GM12874 (cell line): Measurements from ENCODE around the gene HHIP.

ENCODE experiments used
- CTCF ChIP-seq: IDR thresholded peaks from 2 replicates; pipeline ENCODE4 v1.5.1; 2011; ENCODE audit warnings: low read depth, mild to moderate bottlenecking, control low read depth, low read length, moderate library complexity; ENCODE audit not compliant: insufficient read depth

The HHIP gene

GRCh38 chr4:144757969-144758368 is 112.0 kb downstream of the HHIP start:
- no peak for TF ChIP-seq CTCF

DNA sequence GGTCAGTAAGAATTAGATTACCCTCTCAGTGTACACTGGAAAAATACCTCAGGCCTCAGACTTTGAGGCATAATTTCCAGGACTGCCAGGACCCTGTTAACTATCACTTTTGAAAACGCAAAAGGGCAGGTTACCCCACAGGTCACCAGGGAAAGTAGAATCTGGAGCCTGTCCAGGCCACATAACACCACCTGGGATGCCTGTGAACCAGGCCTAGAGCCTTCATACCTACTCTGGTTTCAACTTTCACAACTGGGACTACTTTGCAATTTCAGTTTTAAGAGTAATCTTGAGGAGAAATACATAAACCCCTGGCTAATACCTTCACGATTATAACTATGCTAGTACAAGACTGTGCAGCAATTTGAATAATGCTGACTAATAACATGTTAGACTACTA is 132.4 kb downstream of the HHIP start:
- TF ChIP-seq CTCF: no peak

DNA sequence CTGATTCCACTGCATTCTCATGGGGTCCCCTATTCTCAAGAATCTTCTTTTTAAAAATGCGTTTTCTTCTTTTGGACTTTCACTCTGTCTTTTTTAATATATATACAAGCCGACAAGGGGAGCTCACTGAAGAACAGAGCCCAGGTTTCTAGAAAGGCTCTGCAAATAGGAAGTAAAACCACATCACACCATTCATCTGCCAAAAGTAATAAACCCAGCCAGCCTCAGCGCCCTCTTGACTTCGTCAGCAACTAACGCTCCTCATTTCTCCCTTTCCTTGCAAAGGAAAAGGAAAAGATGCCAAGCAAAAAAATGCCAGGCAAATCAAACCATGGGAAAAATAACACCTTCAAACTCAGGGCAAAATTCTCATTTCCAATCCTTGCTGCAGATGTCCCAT is 136.4 kb downstream of the HHIP start:
- no peak for TF ChIP-seq CTCF

GRCh38 chr4:144785961-144786360 is 140.0 kb downstream of the HHIP start:
- no peak for TF ChIP-seq CTCF

DNA sequence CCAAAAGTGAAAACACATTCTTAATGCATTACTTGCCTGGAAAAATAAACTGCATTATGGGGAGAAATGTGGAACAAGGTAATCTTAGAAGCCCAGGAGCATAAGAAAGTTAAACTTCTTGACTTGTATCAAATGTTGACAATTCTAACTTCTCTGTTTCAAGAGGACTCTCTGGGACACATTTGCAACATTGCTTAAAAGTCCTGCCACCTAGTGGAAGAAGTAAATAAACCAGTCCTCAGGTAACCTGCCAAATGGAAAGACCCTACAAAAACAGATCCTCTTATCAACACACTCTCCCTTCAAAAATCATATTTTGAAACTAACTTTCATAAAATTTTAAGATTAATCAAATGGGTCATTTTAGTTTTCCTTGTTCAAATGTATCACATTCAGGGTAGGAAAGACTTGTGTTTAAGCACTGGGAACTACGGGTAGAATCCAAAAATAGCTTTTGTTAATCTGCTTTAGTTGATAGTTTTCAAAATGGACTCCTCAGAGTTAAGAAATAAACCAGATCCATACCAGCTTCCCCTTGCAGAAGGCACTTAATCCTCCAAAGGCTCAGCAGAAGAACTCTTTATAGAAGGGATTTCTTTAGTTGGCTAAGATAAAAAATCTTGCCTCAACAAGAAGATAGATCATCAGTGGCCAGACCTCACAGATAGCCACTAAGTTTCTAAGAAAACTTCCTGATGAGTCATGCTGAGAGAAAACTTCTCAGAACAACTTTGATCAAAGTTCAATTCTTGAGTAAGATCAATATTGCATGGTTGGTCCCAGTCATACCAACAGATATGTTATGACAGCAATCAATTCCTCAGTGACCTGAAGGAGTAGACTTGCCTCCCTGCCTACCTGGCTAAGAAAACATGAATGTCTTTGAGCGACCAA is 141.7 kb downstream of the HHIP start:
- peak; percentile 42; the same call in 1 of the 2 replicates for TF ChIP-seq CTCF

DNA sequence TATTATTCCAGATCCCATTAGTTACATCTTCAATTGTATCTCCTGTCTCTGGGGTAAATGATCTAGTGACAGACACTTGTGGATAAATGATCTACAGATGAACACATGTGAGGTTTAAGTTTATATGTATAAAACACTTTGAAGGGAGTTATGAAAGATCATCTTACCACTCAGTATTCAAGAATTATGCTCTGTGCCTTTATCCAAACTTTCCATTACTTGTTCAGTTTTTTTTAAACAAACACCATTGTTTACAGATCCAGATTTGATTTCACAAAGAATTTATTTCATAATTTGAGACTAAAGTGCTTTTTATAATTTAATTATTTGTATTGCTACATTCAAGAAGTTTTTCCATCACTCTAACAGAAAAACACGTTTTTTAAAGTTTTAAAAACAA is 142.5 kb downstream of the HHIP start:
- TF ChIP-seq CTCF: no peak
